ENCODE measurements around the gene ATP1A1.

The ATP1A1 gene

DNA sequence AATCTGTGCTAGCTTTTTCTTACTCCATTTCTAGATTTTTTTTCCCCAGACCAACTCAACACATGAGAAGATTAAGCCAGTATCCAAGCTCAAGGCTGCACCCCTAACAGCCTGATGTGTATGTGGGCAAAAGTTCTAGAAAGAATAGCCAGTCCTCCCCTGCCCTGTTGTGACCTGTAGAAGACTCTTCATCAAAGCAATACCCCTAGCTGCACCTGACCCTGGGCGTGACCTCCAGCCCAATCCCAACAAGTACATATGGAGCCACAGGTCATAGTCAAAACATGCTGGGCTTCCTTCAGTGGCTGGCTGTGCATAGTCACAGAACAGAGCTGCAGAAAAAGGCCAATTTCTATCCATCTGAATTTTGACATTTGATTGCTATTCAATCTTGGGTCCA, 72.5 kb downstream of the ATP1A1 start:
- DNase-seq, result no peak

DNA sequence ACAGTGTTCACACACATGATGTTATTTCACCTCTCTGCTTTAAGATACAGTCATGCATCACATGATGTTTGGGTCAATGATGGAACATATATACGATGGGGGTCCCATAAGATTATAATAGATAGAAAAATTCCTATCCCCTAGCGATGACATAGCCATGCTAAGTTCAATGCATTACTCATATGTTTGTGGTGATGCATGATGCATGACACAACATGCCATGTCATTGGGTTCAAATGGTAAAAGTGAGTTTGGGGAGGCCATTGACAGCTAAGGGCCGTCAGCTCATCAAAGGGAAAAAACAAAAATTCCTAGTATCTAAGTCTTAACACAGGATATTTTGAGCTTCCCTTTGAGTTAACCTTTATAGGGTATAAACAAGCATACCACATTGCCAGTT, 73.6 kb downstream of the ATP1A1 start:
- DNase-seq, result no peak

DNA sequence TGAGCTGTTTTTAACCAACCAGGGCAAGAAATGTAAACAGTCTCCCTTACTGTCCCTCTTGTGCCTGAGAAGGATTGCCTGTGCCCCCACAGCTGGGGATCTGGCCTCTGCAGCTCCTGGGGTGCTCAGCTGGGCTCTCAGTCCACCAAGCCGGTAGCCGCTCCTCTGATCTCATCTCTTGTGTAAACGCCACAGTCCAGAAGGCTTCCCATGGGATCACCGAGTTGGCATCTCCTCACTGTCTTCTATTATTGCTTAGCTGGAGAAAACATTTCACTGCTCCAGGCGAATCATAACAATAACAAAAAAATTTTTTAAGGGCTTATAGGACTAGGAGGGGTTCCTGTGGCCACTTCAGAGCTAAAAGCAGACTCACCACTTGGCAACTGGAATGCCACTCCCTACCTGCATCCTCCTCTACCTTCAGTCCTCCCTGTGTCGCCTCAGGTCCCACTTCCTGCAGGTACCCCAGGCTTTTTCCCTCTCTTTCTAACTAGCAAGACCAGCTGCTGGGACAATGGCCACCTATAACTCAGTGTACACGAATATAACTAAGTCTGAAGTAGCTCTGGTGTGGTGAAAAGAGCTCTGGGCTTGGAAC, 75.8 kb downstream of the ATP1A1 start:
- no peak for DNase-seq

DNA sequence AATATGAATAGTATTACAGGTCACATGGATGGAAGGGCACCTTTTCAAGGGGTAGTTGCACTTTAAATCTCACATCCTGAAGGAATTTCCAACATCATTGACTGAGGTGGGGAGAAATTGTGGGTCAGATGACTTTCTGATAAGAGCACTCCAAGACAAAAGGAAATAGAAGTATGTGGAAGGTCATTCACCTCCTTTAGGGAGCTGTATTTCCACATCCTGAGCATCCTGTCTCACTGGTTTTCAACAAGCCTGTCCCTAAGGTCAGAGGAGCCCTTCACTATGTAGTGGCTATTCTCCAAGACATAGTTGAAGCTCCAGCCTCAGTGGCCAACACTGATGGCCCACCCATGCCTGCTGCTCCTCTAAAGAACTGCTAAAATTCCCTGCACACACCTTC, 76.5 kb downstream of the ATP1A1 start:
- DNase-seq, result no peak

DNA sequence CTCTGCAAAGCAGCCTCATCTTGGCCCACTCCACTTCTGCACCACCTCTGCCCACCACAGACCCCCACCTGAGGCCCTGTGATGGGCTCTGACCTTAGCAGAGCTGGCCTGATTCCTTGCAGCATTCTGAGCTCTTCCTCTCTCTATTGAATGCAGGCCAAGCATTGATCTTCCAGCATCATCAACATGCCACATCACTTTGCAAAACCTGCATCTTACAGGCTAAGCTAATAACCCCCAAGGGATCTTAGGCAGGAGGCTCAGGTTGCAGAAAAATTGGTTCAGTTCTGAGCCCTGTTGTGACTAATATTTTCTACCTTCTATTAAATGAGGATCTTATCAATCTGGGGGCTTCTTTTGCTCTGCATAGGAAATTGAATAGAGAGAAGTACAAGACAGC, 78.7 kb downstream of the ATP1A1 start:
- DNase-seq, result no peak

DNA sequence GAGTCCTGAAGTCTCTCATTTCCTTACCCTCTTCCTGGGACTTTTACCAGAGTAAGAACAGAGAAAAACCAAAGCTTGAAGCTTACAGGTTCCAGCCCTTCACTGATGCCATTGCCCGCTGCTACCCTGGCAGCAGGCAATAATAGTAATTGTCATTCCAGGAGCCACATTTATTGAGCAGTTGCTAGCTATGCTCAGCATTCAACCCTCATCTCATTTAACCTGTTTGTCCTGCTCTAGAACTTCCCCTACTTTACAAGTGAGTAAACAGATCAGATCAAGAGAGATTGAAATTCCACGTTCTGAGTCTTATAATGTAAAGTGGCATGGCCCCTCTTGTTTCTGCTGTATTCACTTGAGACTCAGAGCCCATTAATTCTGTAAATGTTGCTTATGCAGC, 80.4 kb downstream of the ATP1A1 start:
- no peak for DNase-seq

DNA sequence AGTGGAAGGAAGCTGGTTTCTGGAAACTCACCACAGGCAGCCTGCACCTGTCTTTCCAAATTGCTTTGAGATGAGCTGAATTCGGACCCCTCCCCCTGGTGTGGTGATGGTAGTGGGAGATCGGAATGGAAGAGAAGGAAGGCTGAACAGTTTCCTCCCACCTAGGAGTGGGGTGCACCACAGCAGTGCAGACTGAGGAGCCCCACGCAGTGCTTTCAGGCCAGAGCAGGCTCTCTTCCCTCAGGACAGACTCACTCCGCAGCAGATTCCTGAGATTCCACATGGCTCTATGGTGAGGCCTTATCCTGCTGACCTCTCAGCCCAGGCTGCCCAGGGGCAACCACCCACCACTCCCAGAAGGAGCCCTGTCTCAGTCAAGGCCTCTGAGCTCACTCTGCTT, 80.9 kb downstream of the ATP1A1 start:
- no peak for DNase-seq
